GM23338 (cell line): ENCODE measurements around the gene MPP3. TPM values are rescaled to one million over a fixed set of nuclear protein-coding genes. Genes with fewer than 3 reads are reported as not detected.
A peak's percentile ranks its signal among the peaks of the same experiment; 100 is the strongest.

Experiments used
- ATAC-seq: fragments of 200-7000 bp; cut with Tn5 transposase; 3 replicates; pipeline ENCODE4 v1.9.1; 2020
- DNase-seq: peaks from one replicate; pipeline ENCODE4 v3.0.0-alpha.2; 2015; ENCODE audit warnings: low spot score
- H2AFZ ChIP-seq: fragments of 200-600 bp; sonication (generic); 2 replicates; pipeline ENCODE4 v1.8.0; 2016; ENCODE audit warnings: antibody characterized with exemption, mild to moderate bottlenecking, moderate library complexity
- H3F3A ChIP-seq: fragments of 200-600 bp; sonication (generic); replicated peaks from 2 replicates; pipeline ENCODE4 v1.8.0; 2017; ENCODE audit warnings: antibody characterized with exemption, mixed run types, low read depth
- H3K27ac ChIP-seq: fragments of 200-600 bp; sonication (generic); 2 replicates; pipeline ENCODE4 v1.6.1; 2016; ENCODE audit warnings: low read depth
- H3K27me3 ChIP-seq: fragments of 200-600 bp; sonication (generic); 2 replicates; pipeline ENCODE4 v1.8.0; 2016; ENCODE audit warnings: mild to moderate bottlenecking, mixed run types, moderate library complexity; ENCODE audit not compliant: insufficient read depth
- H3K36me3 ChIP-seq: fragments of 200-600 bp; sonication (generic); 2 replicates; pipeline ENCODE4 v1.8.0; 2016; ENCODE audit warnings: mild to moderate bottlenecking; ENCODE audit not compliant: insufficient read depth
- H3K4me1 ChIP-seq: fragments of 200-600 bp; sonication (generic); 2 replicates; pipeline ENCODE4 v1.8.0; 2016; ENCODE audit warnings: mild to moderate bottlenecking, moderate library complexity; ENCODE audit not compliant: insufficient read depth
- H3K4me2 ChIP-seq: fragments of 200-600 bp; sonication (generic); 2 replicates; pipeline ENCODE4 v1.7.1; 2017; ENCODE audit warnings: mixed run types
- H3K4me3 ChIP-seq: fragments of 200-600 bp; sonication (generic); 2 replicates; pipeline ENCODE4 v1.6.1; 2016; ENCODE audit warnings: mixed run types
- H3K79me2 ChIP-seq: fragments of 200-600 bp; sonication (generic); replicated peaks from 2 replicates; pipeline ENCODE4 v1.8.0; 2017; ENCODE audit warnings: mild to moderate bottlenecking; ENCODE audit not compliant: insufficient read depth
- H3K9me2 ChIP-seq: fragments of 200-600 bp; sonication (generic); 2 replicates; pipeline ENCODE4 v1.8.0; 2017; ENCODE audit not compliant: insufficient read depth
- H4K20me1 ChIP-seq: fragments of 200-600 bp; sonication (generic); replicated peaks from 2 replicates; pipeline ENCODE4 v1.8.0; 2017; ENCODE audit warnings: mild to moderate bottlenecking; ENCODE audit not compliant: insufficient read depth
- H3K27ac Mint-ChIP-seq: 2 replicates; pipeline ENCODE4 v1.8.0; 2020; ENCODE audit warnings: inconsistent platforms, mild to moderate bottlenecking, moderate library complexity, mixed read lengths
- H3K27me3 Mint-ChIP-seq: 3 replicates; pipeline ENCODE4 v1.8.0; 2022; ENCODE audit warnings: low read depth, mild to moderate bottlenecking, moderate library complexity, mixed read lengths, inconsistent platforms; ENCODE audit not compliant: insufficient read depth, poor library complexity
- H3K36me3 Mint-ChIP-seq: 3 replicates; pipeline ENCODE4 v1.8.0; 2021; ENCODE audit warnings: low read depth, mild to moderate bottlenecking, inconsistent platforms, moderate library complexity, mixed read lengths
- H3K4me1 Mint-ChIP-seq: 3 replicates; pipeline ENCODE4 v1.8.0; 2020; ENCODE audit warnings: mild to moderate bottlenecking, inconsistent platforms, mixed read lengths
- H3K4me3 Mint-ChIP-seq: 3 replicates; pipeline ENCODE4 v1.8.0; 2021; ENCODE audit warnings: moderate library complexity, mild to moderate bottlenecking, inconsistent platforms, mixed read lengths
- H3K9me3 Mint-ChIP-seq: 3 replicates; pipeline ENCODE4 v1.8.0; 2020; ENCODE audit warnings: moderate library complexity, mild to moderate bottlenecking, inconsistent platforms, mixed read lengths
- CREB1 ChIP-seq: fragments of 250-450 bp; sonication (Bioruptor Pico); IDR thresholded peaks from 2 replicates; pipeline ENCODE4 v1.5.0; 2020; ENCODE audit warnings: low read depth, mild to moderate bottlenecking, moderate library complexity
- CTCF ChIP-seq, 2 experiments: fragments of 200-600 bp in 1 of 2; sonication (generic) in 1 of 2; conservative IDR thresholded peaks; 2 replicates each; pipeline versions ENCODE4 v1.5.1 to v1.6.1; 2016 to 2017; ENCODE audit warnings: antibody characterized with exemption in 2 of 2, low read depth in 2 of 2, mild to moderate bottlenecking in 2 of 2, moderate library complexity in 1 of 2
- ETS1 ChIP-seq: IDR thresholded peaks from 2 replicates; pipeline ENCODE4 v1.6.1; 2016; ENCODE audit warnings: antibody characterized with exemption
- EZH2 ChIP-seq: fragments of 200-600 bp; sonication (generic); IDR thresholded peaks from one replicate; pipeline ENCODE4 v1.8.0; 2017; ENCODE audit warnings: antibody characterized with exemption, mild to moderate bottlenecking, low read depth; ENCODE audit not compliant: unreplicated experiment
- EZH2phosphoT487 ChIP-seq: fragments of 200-600 bp; sonication (generic); IDR thresholded peaks from one replicate; pipeline ENCODE4 v1.8.1; 2018; ENCODE audit warnings: antibody characterized with exemption; ENCODE audit not compliant: unreplicated experiment
- JUNB ChIP-seq: IDR thresholded peaks from one replicate; pipeline ENCODE4 v1.6.1; 2016; ENCODE audit warnings: antibody characterized with exemption; ENCODE audit not compliant: unreplicated experiment
- NANOG ChIP-seq: IDR thresholded peaks from 2 replicates; pipeline ENCODE4 v1.6.1; 2016; ENCODE audit warnings: antibody characterized with exemption, borderline replicate concordance
- POLR2AphosphoS5 ChIP-seq: IDR thresholded peaks from 2 replicates; pipeline ENCODE4 v1.6.1; 2016; ENCODE audit warnings: antibody characterized with exemption, low read depth
- REST ChIP-seq: IDR thresholded peaks from one replicate; pipeline ENCODE4 v1.6.1; 2018; ENCODE audit warnings: antibody characterized with exemption; ENCODE audit not compliant: unreplicated experiment
- STAT1 ChIP-seq: IDR thresholded peaks from one replicate; pipeline ENCODE4 v1.6.1; 2016; ENCODE audit warnings: antibody characterized with exemption; ENCODE audit not compliant: unreplicated experiment
- ZNF114 ChIP-seq: fragments of 250-450 bp; sonication (Bioruptor Pico); IDR thresholded peaks from 2 replicates; pipeline ENCODE4 v1.5.0; 2020; ENCODE audit warnings: mild to moderate bottlenecking, moderate library complexity
- ZNF331 ChIP-seq: fragments of 250-450 bp; sonication (Bioruptor Pico); IDR thresholded peaks from 2 replicates; pipeline ENCODE4 v1.5.0; 2020; ENCODE audit warnings: low read depth, mild to moderate bottlenecking, moderate library complexity
- ZNF462 ChIP-seq: fragments of 250-450 bp; sonication (Bioruptor Pico); IDR thresholded peaks from 2 replicates; pipeline ENCODE4 v1.5.0; 2020; ENCODE audit warnings: mild to moderate bottlenecking, moderate library complexity
- polyA plus RNA-seq: library from polyadenylated mRNA; unstranded; fragments of >200 nt; fragmentation: Nextera tagmentation; extraction: Ambion mirVana; gene quantifications from 2 replicates; pipeline ENCODE4 v1.2.1, GENCODE V29; 2016
- total RNA-seq: library from RNA; depleted of rRNA; stranded (reverse); fragments of >200 nt; shearing (Covaris generic); gene quantifications from 2 replicates; pipeline ENCODE4 v1.2.3, GENCODE V29; 2014

The MPP3 gene
- total and polyA plus RNA-seq, 2 experiments from 2014 or later = 6.6 to 7.4 TPM

GRCh38 chr17:43846221-43846712, 13.3 kb upstream of the MPP3 start:
- Mint-ChIP-seq H3K9me3 (no peaks in the 10 kb centered on the region), H3K4me1 (peaks cover 18% of the 10 kb centered on the region), H3K27ac (no peak overlapping the region), H3K36me3 (no peaks in the 10 kb centered on the region), H3K27me3 (peaks cover 3% of the 10 kb centered on the region), H3K4me3 (no peak overlapping the region)
- Histone ChIP-seq H2AFZ (no peak overlapping the region), H3F3A (no peaks in the 10 kb centered on the region), H4K20me1 (no peaks in the 10 kb centered on the region), H3K79me2 (no peaks in the 10 kb centered on the region), H3K4me1 (peaks cover 11% of the 10 kb centered on the region; the same call in 1 of the 2 replicates), H3K27ac (no peak overlapping the region), H3K4me3 (peak overlapping the region; percentile 50), H3K36me3 (no peaks in the 10 kb centered on the region), H3K9me2 (no peaks in the 10 kb centered on the region), H3K27me3 (peaks cover 10% of the 10 kb centered on the region; the same call in 1 of the 2 replicates), H3K4me2 (peak overlapping the region; percentile 78)
- TF ChIP-seq CREB1 (CRISPR knock-in tag) (0 out of 2 replicates have a peak, but pooled peaks have one; percentile 12), REST (no peak), NANOG (no peak), JUNB (no peak), ZNF331 (CRISPR knock-in tag) (no peak), STAT1 (no peak), POLR2AphosphoS5 (no peak), ZNF114 (CRISPR knock-in tag) (no peak), ETS1 (no peak), CTCF (conservative IDR thresholded peaks at IDR 0.05; ENCODE audit: low read depth in 2 of 2) (peak; percentile 92 to 97), EZH2phosphoT487 (no peak), ZNF462 (no peak), EZH2 (no peak)
- DNase-seq = peak; percentile 93
- ATAC-seq = peak; percentile 97
